AG10803 (cell line): Measurements from ENCODE around the gene DYNLT1.
"Not testable (repeated sequence)": the region's sequence is repeated elsewhere in the genome, so short reads cannot be mapped to it uniquely, and the experiment has no call there.

Experiments
- DNase-seq: peaks from one replicate; pipeline ENCODE4 v3.0.0; 2010; ENCODE audit warnings: low read depth
- H3K4me3 ChIP-seq: 2 replicates; pipeline ENCODE4 v1.5.1; 2011; ENCODE audit warnings: mild to moderate bottlenecking, low read length, control low read depth
- TF ChIP-seq, protein P1 (sequence below): conservative IDR thresholded peaks from 2 replicates; pipeline ENCODE4 v1.5.1; 2011; ENCODE audit warnings: mild to moderate bottlenecking, low read length, control low read depth, inconsistent platforms

The DYNLT1 gene

DNA sequence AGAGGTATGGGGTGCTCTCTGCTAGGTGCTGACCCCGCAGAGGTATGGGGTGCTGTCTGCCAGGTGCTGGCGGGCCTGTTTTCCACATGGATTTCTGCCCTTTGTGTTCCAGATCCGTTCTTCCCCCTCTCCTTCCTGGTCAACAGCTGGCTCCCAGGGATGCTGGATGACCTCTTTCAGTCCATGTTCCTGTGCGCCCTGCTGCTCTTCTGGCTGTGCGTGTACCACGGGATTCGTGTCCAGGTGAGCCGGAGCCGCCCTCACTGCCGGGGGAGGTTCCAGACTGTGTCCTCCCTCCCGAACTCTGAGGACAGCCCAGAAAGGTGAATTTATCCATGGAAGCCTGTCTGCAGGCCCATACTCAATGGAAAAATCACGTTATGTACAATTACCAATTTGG, 36.3 kb downstream of the DYNLT1 start:
- TF ChIP-seq, protein P1, sequence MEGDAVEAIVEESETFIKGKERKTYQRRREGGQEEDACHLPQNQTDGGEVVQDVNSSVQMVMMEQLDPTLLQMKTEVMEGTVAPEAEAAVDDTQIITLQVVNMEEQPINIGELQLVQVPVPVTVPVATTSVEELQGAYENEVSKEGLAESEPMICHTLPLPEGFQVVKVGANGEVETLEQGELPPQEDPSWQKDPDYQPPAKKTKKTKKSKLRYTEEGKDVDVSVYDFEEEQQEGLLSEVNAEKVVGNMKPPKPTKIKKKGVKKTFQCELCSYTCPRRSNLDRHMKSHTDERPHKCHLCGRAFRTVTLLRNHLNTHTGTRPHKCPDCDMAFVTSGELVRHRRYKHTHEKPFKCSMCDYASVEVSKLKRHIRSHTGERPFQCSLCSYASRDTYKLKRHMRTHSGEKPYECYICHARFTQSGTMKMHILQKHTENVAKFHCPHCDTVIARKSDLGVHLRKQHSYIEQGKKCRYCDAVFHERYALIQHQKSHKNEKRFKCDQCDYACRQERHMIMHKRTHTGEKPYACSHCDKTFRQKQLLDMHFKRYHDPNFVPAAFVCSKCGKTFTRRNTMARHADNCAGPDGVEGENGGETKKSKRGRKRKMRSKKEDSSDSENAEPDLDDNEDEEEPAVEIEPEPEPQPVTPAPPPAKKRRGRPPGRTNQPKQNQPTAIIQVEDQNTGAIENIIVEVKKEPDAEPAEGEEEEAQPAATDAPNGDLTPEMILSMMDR = no peak
- no peak overlapping the region for H3K4me3 ChIP-seq
- no peak for DNase-seq

- no peak for DNase-seq
- no peak overlapping the region for H3K4me3 ChIP-seq
- TF ChIP-seq, protein P1 = no peak
These were observed 37.0 kb downstream of the DYNLT1 start for GRCh38 chr6:158607411-158608170.

DNA sequence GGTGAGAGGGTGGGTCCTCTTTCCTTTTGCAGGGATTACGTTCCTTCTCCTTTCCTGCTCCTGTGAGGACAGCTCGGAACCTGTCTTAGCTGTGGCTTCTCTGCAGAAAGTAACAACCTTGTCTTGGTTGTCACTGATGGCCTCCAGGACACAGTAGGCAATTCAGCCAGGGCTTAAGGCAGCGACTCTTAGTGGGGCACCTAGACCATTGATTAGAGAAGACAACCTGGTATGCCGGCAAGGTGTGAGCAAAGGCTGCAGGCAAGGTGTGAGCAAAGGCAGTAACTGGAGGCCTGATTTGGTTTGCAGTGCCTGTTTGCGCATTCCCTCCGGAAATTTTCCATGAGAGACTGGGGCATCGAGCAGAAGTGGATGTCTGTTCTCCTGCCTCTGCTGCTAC, 37.6 kb downstream of the DYNLT1 start:
- DNase-seq = no peak
- TF ChIP-seq, protein P1 = no peak
- no peak overlapping the region for H3K4me3 ChIP-seq

- not testable (repeated sequence) for H3K4me3 ChIP-seq, DNase-seq
These were observed 38.5 kb downstream of the DYNLT1 start for GRCh38 chr6:158606011-158606410.

GRCh38 chr6:158605266-158605878, 39.2 kb downstream of the DYNLT1 start:
- TF ChIP-seq, protein P1 = peak; percentile 90
- DNase-seq = peak; percentile 70
- H3K4me3 ChIP-seq = no peak overlapping the region

DNA sequence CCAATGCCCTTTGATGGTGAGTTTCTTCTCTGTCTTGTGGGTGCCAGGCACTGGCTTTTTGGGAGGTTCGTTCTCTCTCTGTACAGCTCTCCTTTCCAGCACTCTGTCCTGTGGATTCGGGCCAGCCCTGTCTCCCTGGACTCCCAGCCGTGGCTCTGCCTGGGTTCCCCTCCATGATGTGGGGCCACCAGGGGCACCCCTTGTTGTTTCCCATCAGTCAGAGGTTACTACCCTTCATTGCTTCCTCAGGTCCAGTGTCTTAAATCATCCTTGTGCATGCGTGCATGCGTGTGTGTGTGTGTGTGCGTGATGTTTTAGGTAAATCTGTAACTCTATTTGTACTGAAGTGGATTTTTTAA, 40.5 kb downstream of the DYNLT1 start:
- DNase-seq = no peak
- H3K4me3 ChIP-seq = no peak overlapping the region
- TF ChIP-seq, protein P1 = no peak

DNA sequence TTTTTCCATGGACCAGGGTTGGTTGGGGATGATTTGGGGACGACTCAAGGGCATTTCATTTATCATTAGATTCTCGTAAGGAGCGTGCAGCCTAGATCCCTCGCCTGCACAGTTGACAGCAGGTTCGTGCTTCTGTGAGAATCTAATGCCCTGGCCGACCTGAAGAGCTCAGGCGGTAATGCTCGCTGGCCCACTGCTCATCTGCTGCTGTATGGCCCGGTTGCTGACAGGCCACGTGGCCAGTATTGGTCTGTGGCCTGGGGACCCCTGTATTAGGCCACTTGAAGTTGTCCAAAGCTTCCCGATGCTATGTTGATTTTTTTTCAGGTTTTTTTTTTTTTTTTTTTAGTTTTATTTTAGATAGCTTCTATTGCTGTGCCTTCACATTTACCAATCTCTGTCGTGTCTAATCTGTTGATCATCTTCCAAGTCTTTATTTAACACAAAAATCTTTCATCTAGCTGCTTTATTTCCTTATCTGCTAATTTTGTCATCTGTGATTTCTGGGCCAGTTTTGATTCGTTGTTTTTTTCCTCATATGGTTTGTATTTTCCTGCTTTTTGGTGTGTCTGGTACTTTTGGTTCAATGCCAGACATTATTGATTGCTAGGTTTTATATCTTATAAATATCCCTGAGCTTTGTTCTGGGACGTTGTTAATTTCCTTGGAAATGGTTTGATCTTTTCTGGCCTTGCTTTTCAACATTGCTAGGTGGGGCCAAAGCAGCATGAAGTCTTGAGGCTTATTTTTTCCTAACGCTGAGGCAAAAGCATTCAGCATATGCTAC, 41.1 kb downstream of the DYNLT1 start:
- no peak overlapping the region for H3K4me3 ChIP-seq
- no peak for DNase-seq
- TF ChIP-seq, protein P1 = no peak
